ENCODE results near the gene LONP1. TPM values are rescaled to one million over a fixed set of nuclear protein-coding genes. Genes with fewer than 3 reads are reported as not detected.
"Not testable (repeated sequence)": the region's sequence is repeated elsewhere in the genome, so short reads cannot be mapped to it uniquely, and the experiment has no call there.

The LONP1 gene
- 57.1 TPM for polyA plus RNA-seq (2013, experiment 1 of 2)
- 50.6 TPM for polyA plus RNA-seq (2013, experiment 2 of 2)

- peak within 1 kb of the TSS; percentile 98 for H3K27ac ChIP-seq (ENCODE audit: low read depth, low read length, severe bottlenecking)
- H3K36me3 ChIP-seq (ENCODE audit: control insufficient read depth, insufficient read depth, low read length), result peaks cover 16% of the 10 kb centered on the region
- WGBS, 2 experiments (ENCODE audit: insufficient coverage in 2 of 2), result 0% methylated on average over 69 to 71 of the region's 90 CpGs
- H3K9me3 ChIP-seq (ENCODE audit: control insufficient read depth, low read length), result no peaks in the 10 kb centered on the region
- peaks cover 12% of the 10 kb centered on the region for H3K4me1 ChIP-seq (ENCODE audit: control insufficient read depth, insufficient read depth, low read length, poor library complexity, severe bottlenecking)
- peak within 1 kb of the TSS; percentile 98 for H3K4me3 ChIP-seq (ENCODE audit: extremely low read depth, insufficient read depth, low read length, poor library complexity, severe bottlenecking)
Measured at GRCh38 chr19:5719961-5720790, at the start of gene LONP1, which contains the start of gene CATSPERD. Gene LONP1, minus strand, starts transcription at chr19:5720146. Its CDS starts 14 bp downstream, at chr19:5720132. Gene CATSPERD, plus strand, starts transcription at chr19:5720637. Its CDS starts 101 bp downstream, at chr19:5720738.

GRCh38 chr19:5767949-5768348 lies 48.0 kb upstream of the LONP1 start:
- Histone ChIP-seq H3K4me3 (ENCODE audit: extremely low read depth, insufficient read depth, low read length, poor library complexity, severe bottlenecking) (no peak overlapping the region), H3K4me1 (ENCODE audit: control insufficient read depth, insufficient read depth, low read length, poor library complexity, severe bottlenecking) (no peaks in the 10 kb centered on the region), H3K36me3 (ENCODE audit: control insufficient read depth, insufficient read depth, low read length) (no peaks in the 10 kb centered on the region), H3K27ac (ENCODE audit: low read depth, low read length, severe bottlenecking) (no peak overlapping the region), H3K9me3 (ENCODE audit: control insufficient read depth, low read length) (no peaks in the 10 kb centered on the region)
- WGBS, 2 experiments (ENCODE audit: insufficient coverage in 2 of 2), result 94 to 97% methylated on average over 6 to 8 of the region's 10 CpGs

GRCh38 chr19:5765220-5765619 lies 45.3 kb upstream of the LONP1 start:
- H3K36me3 ChIP-seq (ENCODE audit: control insufficient read depth, insufficient read depth, low read length), result no peaks in the 10 kb centered on the region
- H3K4me3 ChIP-seq (ENCODE audit: extremely low read depth, insufficient read depth, low read length, poor library complexity, severe bottlenecking), result no peak overlapping the region
- 86 to 100% methylated on average over 2 to 3 of the region's 3 CpGs for WGBS, 2 experiments (ENCODE audit: insufficient coverage in 2 of 2)
- no peaks in the 10 kb centered on the region for H3K4me1 ChIP-seq (ENCODE audit: control insufficient read depth, insufficient read depth, low read length, poor library complexity, severe bottlenecking)
- no peaks in the 10 kb centered on the region for H3K9me3 ChIP-seq (ENCODE audit: control insufficient read depth, low read length)
- no peak overlapping the region for H3K27ac ChIP-seq (ENCODE audit: low read depth, low read length, severe bottlenecking)

GRCh38 chr19:5762608-5763217 lies 42.8 kb upstream of the LONP1 start:
- Histone ChIP-seq H3K27ac (ENCODE audit: low read depth, low read length, severe bottlenecking) (no peak overlapping the region), H3K4me1 (ENCODE audit: control insufficient read depth, insufficient read depth, low read length, poor library complexity, severe bottlenecking) (no peaks in the 10 kb centered on the region), H3K4me3 (ENCODE audit: extremely low read depth, insufficient read depth, low read length, poor library complexity, severe bottlenecking) (no peak overlapping the region), H3K9me3 (ENCODE audit: control insufficient read depth, low read length) (no peaks in the 10 kb centered on the region), H3K36me3 (ENCODE audit: control insufficient read depth, insufficient read depth, low read length) (no peaks in the 10 kb centered on the region)
- 88 to 95% methylated on average over 5 of the region's 5 CpGs for WGBS, 2 experiments (ENCODE audit: insufficient coverage in 2 of 2)

GRCh38 chr19:5753743-5754142 lies 33.8 kb upstream of the LONP1 start:
- 81 to 91% methylated on average over 3 to 5 of the region's 6 CpGs for WGBS, 2 experiments (ENCODE audit: insufficient coverage in 2 of 2)
- H3K9me3 ChIP-seq (ENCODE audit: control insufficient read depth, low read length), result no peaks in the 10 kb centered on the region
- H3K27ac ChIP-seq (ENCODE audit: low read depth, low read length, severe bottlenecking), result no peak overlapping the region
- H3K4me1 ChIP-seq (ENCODE audit: control insufficient read depth, insufficient read depth, low read length, poor library complexity, severe bottlenecking), result no peaks in the 10 kb centered on the region
- no peaks in the 10 kb centered on the region for H3K36me3 ChIP-seq (ENCODE audit: control insufficient read depth, insufficient read depth, low read length)
- H3K4me3 ChIP-seq (ENCODE audit: extremely low read depth, insufficient read depth, low read length, poor library complexity, severe bottlenecking), result no peak overlapping the region

- Histone ChIP-seq H3K4me3 (ENCODE audit: extremely low read depth, insufficient read depth, low read length, poor library complexity, severe bottlenecking) (no peak overlapping the region), H3K27ac (ENCODE audit: low read depth, low read length, severe bottlenecking) (no peak overlapping the region), H3K36me3 (ENCODE audit: control insufficient read depth, insufficient read depth, low read length) (no peaks in the 10 kb centered on the region), H3K4me1 (ENCODE audit: control insufficient read depth, insufficient read depth, low read length, poor library complexity, severe bottlenecking) (no peaks in the 10 kb centered on the region), H3K9me3 (ENCODE audit: control insufficient read depth, low read length) (no peaks in the 10 kb centered on the region)
- WGBS, 2 experiments (ENCODE audit: insufficient coverage in 2 of 2), result 82 to 91% methylated on average over 3 to 6 of the region's 7 CpGs
Measured at GRCh38 chr19:5751709-5752108, 31.8 kb upstream of the LONP1 start.

GRCh38 chr19:5749505-5749904 lies 29.6 kb upstream of the LONP1 start:
- Histone ChIP-seq H3K9me3 (ENCODE audit: control insufficient read depth, low read length) (no peaks in the 10 kb centered on the region), H3K36me3 (ENCODE audit: control insufficient read depth, insufficient read depth, low read length) (no peaks in the 10 kb centered on the region), H3K4me3 (ENCODE audit: extremely low read depth, insufficient read depth, low read length, poor library complexity, severe bottlenecking) (no peak overlapping the region), H3K27ac (ENCODE audit: low read depth, low read length, severe bottlenecking) (no peak overlapping the region), H3K4me1 (ENCODE audit: control insufficient read depth, insufficient read depth, low read length, poor library complexity, severe bottlenecking) (no peaks in the 10 kb centered on the region)
- WGBS, 2 experiments (ENCODE audit: insufficient coverage in 2 of 2), result 100% methylated on average over 2 of the region's 5 CpGs; no CpG with 5 or more reads in 1 of the 2 experiments

GRCh38 chr19:5748920-5749319 lies 29.0 kb upstream of the LONP1 start:
- not testable (repeated sequence) for H3K4me3 ChIP-seq (ENCODE audit: extremely low read depth, insufficient read depth, low read length, poor library complexity, severe bottlenecking); H3K36me3 ChIP-seq (ENCODE audit: control insufficient read depth, insufficient read depth, low read length); H3K9me3 ChIP-seq (ENCODE audit: control insufficient read depth, low read length); H3K4me1 ChIP-seq (ENCODE audit: control insufficient read depth, insufficient read depth, low read length, poor library complexity, severe bottlenecking); H3K27ac ChIP-seq (ENCODE audit: low read depth, low read length, severe bottlenecking)
- WGBS, 2 experiments (ENCODE audit: insufficient coverage in 2 of 2), result 89 to 95% methylated on average over 6 of the region's 6 CpGs

- H3K9me3 ChIP-seq (ENCODE audit: control insufficient read depth, low read length); H3K27ac ChIP-seq (ENCODE audit: low read depth, low read length, severe bottlenecking); H3K4me3 ChIP-seq (ENCODE audit: extremely low read depth, insufficient read depth, low read length, poor library complexity, severe bottlenecking); H3K36me3 ChIP-seq (ENCODE audit: control insufficient read depth, insufficient read depth, low read length); H3K4me1 ChIP-seq (ENCODE audit: control insufficient read depth, insufficient read depth, low read length, poor library complexity, severe bottlenecking): not testable (repeated sequence)
- 72 to 94% methylated on average over 5 to 7 of the region's 10 CpGs for WGBS, 2 experiments (ENCODE audit: insufficient coverage in 2 of 2)
Measured at GRCh38 chr19:5744999-5745398, 25.1 kb upstream of the LONP1 start.

GRCh38 chr19:5743630-5744029 lies 23.7 kb upstream of the LONP1 start:
- no peaks in the 10 kb centered on the region for H3K9me3 ChIP-seq (ENCODE audit: control insufficient read depth, low read length)
- no peak overlapping the region for H3K4me3 ChIP-seq (ENCODE audit: extremely low read depth, insufficient read depth, low read length, poor library complexity, severe bottlenecking)
- H3K27ac ChIP-seq (ENCODE audit: low read depth, low read length, severe bottlenecking), result no peak overlapping the region
- no peaks in the 10 kb centered on the region for H3K36me3 ChIP-seq (ENCODE audit: control insufficient read depth, insufficient read depth, low read length)
- H3K4me1 ChIP-seq (ENCODE audit: control insufficient read depth, insufficient read depth, low read length, poor library complexity, severe bottlenecking), result no peaks in the 10 kb centered on the region

GRCh38 chr19:5742051-5742450 lies 22.1 kb upstream of the LONP1 start:
- WGBS, 2 experiments (ENCODE audit: insufficient coverage in 2 of 2), result 89 to 91% methylated on average over 14 to 15 of the region's 19 CpGs
- Histone ChIP-seq H3K4me3 (ENCODE audit: extremely low read depth, insufficient read depth, low read length, poor library complexity, severe bottlenecking) (no peak overlapping the region), H3K36me3 (ENCODE audit: control insufficient read depth, insufficient read depth, low read length) (no peaks in the 10 kb centered on the region), H3K27ac (ENCODE audit: low read depth, low read length, severe bottlenecking) (no peak overlapping the region), H3K9me3 (ENCODE audit: control insufficient read depth, low read length) (no peaks in the 10 kb centered on the region), H3K4me1 (ENCODE audit: control insufficient read depth, insufficient read depth, low read length, poor library complexity, severe bottlenecking) (no peaks in the 10 kb centered on the region)
